GM19043 (cell line): Measurements from ENCODE around the gene TCF3.

Experiments used
- ATAC-seq: cut with Tn5 transposase; IDR thresholded peaks from one replicate; pipeline ENCODE4 v1.9.1; 2021; ENCODE audit warnings: low read depth; ENCODE audit not compliant: unreplicated experiment

The TCF3 gene

GRCh38 chr19:1613146-1613545, 39.3 kb downstream of the TCF3 start:
- ATAC-seq: no peak

GRCh38 chr19:1612114-1613086, 40.0 kb downstream of the TCF3 start:
- ATAC-seq: no peak

GRCh38 chr19:1611353-1611752, 41.1 kb downstream of the TCF3 start:
- ATAC-seq: no peak

- no peak for ATAC-seq
Measured at GRCh38 chr19:1610579-1610978, 41.8 kb downstream of the TCF3 start.

GRCh38 chr19:1609680-1610474, 42.5 kb downstream of the TCF3 start:
- no peak for ATAC-seq

GRCh38 chr19:1609103-1609396, 43.4 kb downstream of the TCF3 start:
- ATAC-seq: no peak

GRCh38 chr19:1608359-1609102, 43.9 kb downstream of the TCF3 start:
- no peak for ATAC-seq

GRCh38 chr19:1606138-1606651, 46.2 kb downstream of the TCF3 start:
- peak; percentile 9 for ATAC-seq

GRCh38 chr19:1605236-1606137, 46.9 kb downstream of the TCF3 start, which contains the start of gene UQCR11:
Gene UQCR11, minus strand, starts transcription at chr19:1605462. Its CDS starts 53 bp downstream, at chr19:1605409.
- peak; percentile 62 for ATAC-seq

- no peak for ATAC-seq
Measured at GRCh38 chr19:1602091-1602707, 50.2 kb downstream of the TCF3 start.

GRCh38 chr19:1601613-1602064, 50.8 kb downstream of the TCF3 start:
- ATAC-seq: no peak

- ATAC-seq: no peak
Measured at GRCh38 chr19:1599460-1599846, 53.0 kb downstream of the TCF3 start.

GRCh38 chr19:1598777-1599459, 53.5 kb downstream of the TCF3 start:
- no peak for ATAC-seq

- ATAC-seq: no peak
Measured at GRCh38 chr19:1593501-1593772, 59.0 kb downstream of the TCF3 start.

- ATAC-seq: peak; percentile 52
Measured at GRCh38 chr19:1592755-1593500, 59.5 kb downstream of the TCF3 start, which contains the start of gene MBD3. Gene MBD3, minus strand, starts transcription at chr19:1592865. Its CDS starts 234 bp downstream, at chr19:1592631.

- peak; percentile 50 for ATAC-seq
Measured at GRCh38 chr19:1592024-1592754, 60.2 kb downstream of the TCF3 start.

GRCh38 chr19:1591421-1592023, 60.9 kb downstream of the TCF3 start:
- ATAC-seq: no peak
